Measurements from ENCODE around the gene MRPL20. TPM values are rescaled to one million over a fixed set of nuclear protein-coding genes. Genes with fewer than 3 reads are reported as not detected.

Gene MRPL20
- total RNA-seq, 1 donor = 53.9 TPM

- no peak within 1 kb of the TSS for H3K27ac ChIP-seq (ENCODE audit: low read depth, low read length)
- no peaks in the 10 kb centered on the region for H4K20me1 ChIP-seq (ENCODE audit: insufficient read depth, low read length)
- H3K4me2 ChIP-seq (ENCODE audit: insufficient read depth, low read length) = peak within 1 kb of the TSS; percentile 76
- no peaks in the 10 kb centered on the region for H3K79me2 ChIP-seq (ENCODE audit: insufficient read depth, low read length)
- H3K4me3 ChIP-seq (ENCODE audit: insufficient read depth, low read length) = peak within 1 kb of the TSS; percentile 55
- no peak for TF ChIP-seq CTCF (IDR thresholded peaks at IDR 0.05; ENCODE audit: extremely low read depth, low read depth, low read length)
- H3K9me3 ChIP-seq (ENCODE audit: low read depth, low read length) = no peaks in the 10 kb centered on the region
- peaks cover 11% of the 10 kb centered on the region for H3K27me3 ChIP-seq (ENCODE audit: insufficient read depth, low read length)
- DNase-seq (ENCODE audit: insufficient read length, low spot score, missing footprints) = peak; percentile 100
- H3K36me3 ChIP-seq (ENCODE audit: insufficient read depth, low read length) = no peaks in the 10 kb centered on the region
- no peak within 1 kb of the TSS for H2AFZ ChIP-seq (ENCODE audit: low read length)
- H3K4me1 ChIP-seq (ENCODE audit: insufficient read depth, low read length) = peaks cover 8% of the 10 kb centered on the region
Observed at GRCh38 chr1:1435106-1435903, 28.2 kb upstream of the MRPL20 start, which contains the start of gene VWA1. VWA1 (plus strand) TSS chr1:1435690; CDS start chr1:1435749, 59 bp downstream.

GRCh38 chr1:1434824-1435105 lies 27.7 kb upstream of the MRPL20 start:
- Histone ChIP-seq H3K36me3 (ENCODE audit: insufficient read depth, low read length) (no peaks in the 10 kb centered on the region), H3K4me1 (ENCODE audit: insufficient read depth, low read length) (peaks cover 13% of the 10 kb centered on the region), H3K79me2 (ENCODE audit: insufficient read depth, low read length) (no peaks in the 10 kb centered on the region), H4K20me1 (ENCODE audit: insufficient read depth, low read length) (no peaks in the 10 kb centered on the region), H2AFZ (ENCODE audit: low read length) (no peak overlapping the region), H3K27ac (ENCODE audit: low read depth, low read length) (no peak overlapping the region), H3K27me3 (ENCODE audit: insufficient read depth, low read length) (peaks cover 11% of the 10 kb centered on the region), H3K9me3 (ENCODE audit: low read depth, low read length) (no peaks in the 10 kb centered on the region), H3K4me3 (ENCODE audit: insufficient read depth, low read length) (no peak overlapping the region), H3K4me2 (ENCODE audit: insufficient read depth, low read length) (peak overlapping the region; percentile 76)
- no peak for DNase-seq (ENCODE audit: insufficient read length, low spot score, missing footprints)
- TF ChIP-seq CTCF (IDR thresholded peaks at IDR 0.05; ENCODE audit: extremely low read depth, low read depth, low read length) = no peak

DNA sequence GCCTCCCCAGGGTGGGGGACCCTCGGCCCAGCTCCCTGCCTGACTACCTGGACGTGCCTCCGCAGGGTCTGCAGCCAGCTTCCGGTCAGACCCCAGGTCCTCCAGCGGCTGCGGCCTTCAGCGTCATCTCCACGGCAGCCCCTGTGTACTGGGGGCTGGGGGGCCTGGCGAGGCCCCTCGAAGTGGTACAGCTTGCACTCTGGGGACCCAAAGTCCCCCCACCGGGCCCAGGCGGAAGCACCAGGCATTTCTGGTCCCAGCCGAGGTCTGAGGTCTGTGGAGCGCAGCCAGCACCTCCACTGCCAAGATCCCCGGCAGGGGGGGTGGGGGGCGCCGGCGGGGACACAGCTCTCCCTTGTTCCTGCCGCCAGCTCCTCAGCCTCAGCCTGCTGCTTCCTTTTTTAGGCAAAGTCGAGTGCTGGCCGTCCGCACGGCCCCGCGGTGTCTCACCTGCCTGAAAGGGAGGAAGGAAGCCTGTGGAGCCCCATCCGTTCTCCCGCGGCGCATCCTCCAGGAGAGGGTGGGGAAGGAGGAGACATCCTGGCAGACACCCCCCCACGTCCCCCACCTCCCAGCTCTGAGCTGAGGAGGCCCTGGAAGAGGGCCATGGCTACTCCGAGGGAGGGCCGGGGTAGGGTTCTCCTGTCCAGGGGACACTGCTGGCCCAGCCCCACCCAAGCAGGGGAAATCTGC lies 27.2 kb upstream of the MRPL20 start:
- H3K4me1 ChIP-seq (ENCODE audit: insufficient read depth, low read length) = peaks cover 13% of the 10 kb centered on the region
- H3K4me3 ChIP-seq (ENCODE audit: insufficient read depth, low read length) = no peak overlapping the region
- no peaks in the 10 kb centered on the region for H3K79me2 ChIP-seq (ENCODE audit: insufficient read depth, low read length)
- H4K20me1 ChIP-seq (ENCODE audit: insufficient read depth, low read length) = no peaks in the 10 kb centered on the region
- DNase-seq (ENCODE audit: insufficient read length, low spot score, missing footprints) = peak; percentile 89
- H3K4me2 ChIP-seq (ENCODE audit: insufficient read depth, low read length) = no peak overlapping the region
- no peaks in the 10 kb centered on the region for H3K36me3 ChIP-seq (ENCODE audit: insufficient read depth, low read length)
- H3K9me3 ChIP-seq (ENCODE audit: low read depth, low read length) = no peaks in the 10 kb centered on the region
- H2AFZ ChIP-seq (ENCODE audit: low read length) = no peak overlapping the region
- no peak for TF ChIP-seq CTCF (IDR thresholded peaks at IDR 0.05; ENCODE audit: extremely low read depth, low read depth, low read length)
- no peak overlapping the region for H3K27ac ChIP-seq (ENCODE audit: low read depth, low read length)
- H3K27me3 ChIP-seq (ENCODE audit: insufficient read depth, low read length) = peaks cover 11% of the 10 kb centered on the region

GRCh38 chr1:1433804-1434130 lies 26.7 kb upstream of the MRPL20 start:
- Histone ChIP-seq H3K27me3 (ENCODE audit: insufficient read depth, low read length) (peaks cover 11% of the 10 kb centered on the region), H3K4me2 (ENCODE audit: insufficient read depth, low read length) (no peak overlapping the region), H3K79me2 (ENCODE audit: insufficient read depth, low read length) (no peaks in the 10 kb centered on the region), H3K27ac (ENCODE audit: low read depth, low read length) (no peak overlapping the region), H3K36me3 (ENCODE audit: insufficient read depth, low read length) (no peaks in the 10 kb centered on the region), H4K20me1 (ENCODE audit: insufficient read depth, low read length) (no peaks in the 10 kb centered on the region), H2AFZ (ENCODE audit: low read length) (no peak overlapping the region), H3K4me1 (ENCODE audit: insufficient read depth, low read length) (peaks cover 13% of the 10 kb centered on the region), H3K4me3 (ENCODE audit: insufficient read depth, low read length) (no peak overlapping the region), H3K9me3 (ENCODE audit: low read depth, low read length) (no peaks in the 10 kb centered on the region)
- DNase-seq (ENCODE audit: insufficient read length, low spot score, missing footprints) = peak; percentile 95
- TF ChIP-seq CTCF (IDR thresholded peaks at IDR 0.05; ENCODE audit: extremely low read depth, low read depth, low read length) = no peak
